ENCODE results near the gene FZD4.

- no peak for TF ChIP-seq CTCF (IDR thresholded peaks at IDR 0.05)
- TF ChIP-seq POLR2A (IDR thresholded peaks at IDR 0.05), result no peak
- TF ChIP-seq POLR2AphosphoS5 (IDR thresholded peaks at IDR 0.05), result no peak
These were observed 16.8 kb downstream of the FZD4 start for GRCh38 chr11:86938203-86938899.

Data from prostate gland (tissue), 2 donors.